Measurements from ENCODE around the gene TWSG1.

DNA sequence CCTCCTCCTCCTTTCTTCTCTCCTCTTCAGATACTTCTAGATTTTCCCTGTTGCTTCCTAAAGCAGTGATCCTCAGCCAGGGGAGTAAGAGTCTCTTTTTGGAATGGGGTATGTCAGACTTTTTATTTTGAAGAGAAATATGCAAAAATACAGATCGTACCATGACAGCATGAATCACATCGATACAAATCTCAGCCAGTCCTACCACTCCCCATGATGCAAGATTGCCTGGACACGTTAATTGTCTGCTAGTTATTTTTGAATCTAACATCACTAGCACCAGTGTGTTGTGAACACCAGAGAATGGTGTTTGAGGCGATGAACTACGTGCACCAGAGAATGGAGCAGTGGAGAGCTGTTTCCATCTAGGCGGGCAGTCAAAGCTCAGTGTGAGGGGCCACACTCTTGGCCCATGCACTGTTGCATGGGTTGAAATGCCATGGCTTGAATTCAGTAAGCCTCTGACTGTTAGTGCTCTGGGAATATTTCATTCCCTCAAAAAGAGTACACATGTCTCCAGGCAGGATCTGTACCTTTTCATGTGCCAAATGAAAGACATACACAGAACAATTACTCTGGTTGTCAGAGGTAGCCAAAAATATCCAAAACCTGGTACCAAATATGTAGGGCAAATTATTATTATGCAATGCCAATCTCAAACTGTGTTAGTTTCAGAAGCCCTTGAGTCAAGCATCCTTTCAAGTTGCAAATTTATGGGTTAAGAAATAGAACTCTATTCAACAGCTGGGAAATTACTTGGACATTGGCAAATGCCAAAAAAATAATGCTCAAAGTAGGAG, 94.5 kb downstream of the TWSG1 start:
- TF ChIP-seq CTCF (IDR thresholded peaks at IDR 0.05) (no peak), POLR2A (IDR thresholded peaks at IDR 0.05) (no peak)

Data from adrenal gland (tissue), 5 donors.